Erythroblast (primary cell): Measurements from ENCODE around the gene SRGAP3.
"Not testable (repeated sequence)": the region's sequence is repeated elsewhere in the genome, so short reads cannot be mapped to it uniquely, and the experiment has no call there.

Source experiments
- DNase-seq, 2 experiments: peaks; one replicate each; lab custom pipeline; 2025; lab: John Stamatoyannopoulos, UW
- GATA1 ChIP-seq: IDR thresholded peaks from 2 replicates; pipeline ENCODE4 v1.6.1; 2011; ENCODE audit warnings: low read depth, mild to moderate bottlenecking, control low read depth, low read length, moderate library complexity
- POLR2A ChIP-seq: IDR thresholded peaks from 2 replicates; pipeline ENCODE4 v1.6.1; 2011; ENCODE audit warnings: mild to moderate bottlenecking, low read length

The SRGAP3 gene

GRCh38 chr3:9101286-9101685 lies 148.2 kb downstream of the SRGAP3 start:
- no peak for DNase-seq
- no peak for TF ChIP-seq GATA1
- no peak for TF ChIP-seq POLR2A

DNA sequence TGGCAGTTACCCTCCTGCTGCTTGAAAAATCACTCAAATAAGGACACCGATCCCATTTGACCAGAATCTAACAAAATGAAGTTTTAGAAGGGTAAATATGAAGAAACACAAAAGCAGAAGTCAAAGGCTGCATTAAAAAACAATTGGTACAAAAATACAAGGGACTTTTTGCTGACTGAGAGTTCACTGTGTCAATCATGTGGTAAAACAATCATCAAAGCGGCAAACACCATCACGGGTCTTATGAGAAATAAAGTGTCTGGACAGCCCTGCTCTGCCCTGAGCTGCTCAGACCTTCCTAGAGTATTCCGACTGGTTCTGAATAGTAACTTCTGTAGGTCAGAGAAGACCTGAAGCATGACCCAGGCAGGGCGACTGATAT lies 148.9 kb downstream of the SRGAP3 start:
- TF ChIP-seq GATA1, result no peak
- no peak for TF ChIP-seq POLR2A
- DNase-seq, result no peak

GRCh38 chr3:9099702-9100512 lies 149.5 kb downstream of the SRGAP3 start:
- no peak for DNase-seq
- TF ChIP-seq GATA1 (no peak), POLR2A (no peak)

DNA sequence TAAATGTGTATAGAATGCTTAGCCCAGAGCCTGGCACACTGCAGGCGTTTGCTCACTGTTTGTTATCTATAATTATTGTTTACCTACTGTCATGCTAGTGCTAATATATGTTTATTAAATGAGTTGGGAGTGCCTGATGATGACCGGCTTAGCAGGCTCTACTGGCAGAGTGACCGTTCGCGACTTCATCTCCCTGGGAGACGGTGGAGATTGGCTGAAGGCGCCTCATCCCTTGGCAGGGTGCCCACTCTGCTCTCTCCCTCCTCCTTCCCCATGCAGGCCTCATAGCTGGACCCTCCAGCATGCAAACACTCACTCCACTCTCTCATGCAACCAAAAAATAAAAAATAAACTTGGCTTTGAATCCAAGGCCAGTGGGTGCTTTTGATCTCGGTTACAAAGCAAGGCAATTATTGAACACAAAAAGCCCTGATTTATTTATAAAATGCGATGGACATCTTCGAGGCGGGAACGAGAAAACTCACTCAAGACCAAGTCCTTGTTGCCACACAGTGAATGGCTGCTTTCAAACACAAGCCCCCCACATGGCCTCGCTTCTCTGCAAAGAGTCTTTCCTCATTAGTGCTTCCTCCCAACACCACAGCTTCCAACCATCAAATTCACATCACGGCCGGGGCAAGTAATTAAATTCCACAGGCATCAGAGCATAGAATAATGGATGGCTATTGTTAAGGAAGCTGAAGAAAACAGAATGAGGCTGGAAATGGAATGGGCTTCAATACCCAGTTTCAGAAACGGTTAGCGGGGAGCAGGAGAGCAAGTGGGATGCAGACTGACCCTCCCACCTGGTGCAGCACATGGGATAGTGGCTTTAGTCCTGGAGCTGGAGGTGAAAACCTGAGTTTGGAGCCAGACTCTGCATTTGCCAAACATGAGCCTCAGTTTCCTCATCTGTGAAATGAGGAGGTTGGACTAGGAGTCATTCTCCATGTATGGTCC lies 150.4 kb downstream of the SRGAP3 start:
- no peak for TF ChIP-seq GATA1
- no peak for TF ChIP-seq POLR2A
- DNase-seq, result no peak

- no peak for DNase-seq
- TF ChIP-seq POLR2A (no peak), GATA1 (no peak)
Measured at GRCh38 chr3:9097495-9097894, 152.0 kb downstream of the SRGAP3 start.

GRCh38 chr3:9091486-9092235 lies 157.8 kb downstream of the SRGAP3 start:
- no peak for TF ChIP-seq GATA1
- DNase-seq, result no peak

- no peak for DNase-seq
- no peak for TF ChIP-seq POLR2A
- TF ChIP-seq GATA1, result no peak
Measured at GRCh38 chr3:9088441-9089353, 160.7 kb downstream of the SRGAP3 start.

GRCh38 chr3:9087831-9088413 lies 161.5 kb downstream of the SRGAP3 start:
- no peak for DNase-seq
- TF ChIP-seq GATA1 (no peak), POLR2A (no peak)

- not testable (repeated sequence) for DNase-seq
Measured at GRCh38 chr3:9085428-9085827, 164.0 kb downstream of the SRGAP3 start.

DNA sequence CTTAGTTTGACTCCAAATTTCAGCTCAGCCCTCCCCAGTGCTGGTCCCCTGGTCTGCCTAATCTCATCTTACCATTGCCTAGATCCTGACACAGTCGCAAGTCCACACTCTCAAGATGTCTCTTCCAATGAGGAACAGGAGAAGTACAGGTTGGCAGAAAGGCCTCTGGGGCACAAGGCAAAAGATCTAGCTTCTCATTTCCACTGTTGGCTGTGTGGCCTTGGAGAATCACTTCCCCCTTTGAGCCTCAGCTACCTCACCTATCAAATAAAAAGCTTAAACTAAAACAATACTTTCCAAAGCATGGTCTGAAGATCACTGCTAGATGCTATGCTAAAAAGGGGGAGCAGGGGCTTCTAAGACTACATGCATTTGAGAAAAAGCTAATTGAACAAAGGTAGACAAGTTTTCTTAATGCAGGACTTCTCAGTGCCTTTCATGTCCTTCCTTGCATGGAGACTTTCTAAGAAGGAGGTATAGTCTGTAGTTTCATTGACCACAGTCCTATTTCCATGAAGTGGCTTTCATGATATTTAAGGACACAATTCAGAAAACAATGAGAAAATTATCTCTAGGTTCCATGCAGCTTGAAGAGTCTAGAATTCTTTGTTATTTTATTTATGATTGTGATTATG lies 168.1 kb downstream of the SRGAP3 start:
- TF ChIP-seq POLR2A (no peak), GATA1 (no peak)
- no peak for DNase-seq

DNA sequence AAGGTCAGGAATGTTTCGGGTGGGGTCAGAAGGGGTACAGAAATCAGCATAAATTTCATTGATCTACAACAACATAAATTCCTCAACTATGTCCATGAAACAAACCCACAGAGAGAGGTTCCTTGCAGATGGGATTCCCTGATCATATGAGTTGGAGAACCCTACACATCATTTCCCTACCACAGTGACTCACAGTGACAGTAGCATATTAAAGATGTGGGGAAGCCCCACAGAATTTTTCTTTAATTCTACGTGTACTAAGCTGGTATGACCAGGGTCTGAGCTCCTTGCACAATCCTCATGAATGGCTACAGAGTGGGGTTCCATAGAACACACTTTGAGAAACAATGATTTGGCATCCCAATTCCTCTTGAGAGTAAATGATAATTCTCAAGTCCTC lies 169.3 kb downstream of the SRGAP3 start:
- DNase-seq, result no peak
- TF ChIP-seq GATA1, result no peak
- TF ChIP-seq POLR2A, result no peak

DNA sequence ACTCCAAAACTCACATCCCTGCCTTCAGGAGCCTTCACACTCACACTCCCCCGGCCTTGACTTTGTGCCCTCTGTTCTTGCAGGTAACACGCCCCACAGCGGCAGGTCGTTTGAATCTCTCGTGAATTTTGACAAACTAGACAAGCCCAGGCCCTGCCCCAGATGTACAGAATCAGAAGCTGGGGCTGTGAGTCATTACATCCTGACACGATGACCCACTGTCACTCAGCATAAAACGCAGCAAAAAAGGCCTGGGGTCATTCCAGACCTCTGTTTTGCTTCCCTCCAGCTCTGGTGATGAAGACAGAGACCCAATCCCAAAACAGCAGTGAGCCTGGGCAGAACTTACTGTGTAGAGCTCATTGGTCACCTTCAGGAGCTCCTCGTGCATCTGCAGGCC lies 169.8 kb downstream of the SRGAP3 start:
- DNase-seq, result no peak
- no peak for TF ChIP-seq GATA1
- no peak for TF ChIP-seq POLR2A
